GM21529 (cell line): ENCODE data around the gene RNH1.

Experiments used
- ATAC-seq: cut with Tn5 transposase; IDR thresholded peaks from one replicate; pipeline ENCODE4 v1.9.1; 2021; ENCODE audit not compliant: unreplicated experiment

RNH1 gene

DNA sequence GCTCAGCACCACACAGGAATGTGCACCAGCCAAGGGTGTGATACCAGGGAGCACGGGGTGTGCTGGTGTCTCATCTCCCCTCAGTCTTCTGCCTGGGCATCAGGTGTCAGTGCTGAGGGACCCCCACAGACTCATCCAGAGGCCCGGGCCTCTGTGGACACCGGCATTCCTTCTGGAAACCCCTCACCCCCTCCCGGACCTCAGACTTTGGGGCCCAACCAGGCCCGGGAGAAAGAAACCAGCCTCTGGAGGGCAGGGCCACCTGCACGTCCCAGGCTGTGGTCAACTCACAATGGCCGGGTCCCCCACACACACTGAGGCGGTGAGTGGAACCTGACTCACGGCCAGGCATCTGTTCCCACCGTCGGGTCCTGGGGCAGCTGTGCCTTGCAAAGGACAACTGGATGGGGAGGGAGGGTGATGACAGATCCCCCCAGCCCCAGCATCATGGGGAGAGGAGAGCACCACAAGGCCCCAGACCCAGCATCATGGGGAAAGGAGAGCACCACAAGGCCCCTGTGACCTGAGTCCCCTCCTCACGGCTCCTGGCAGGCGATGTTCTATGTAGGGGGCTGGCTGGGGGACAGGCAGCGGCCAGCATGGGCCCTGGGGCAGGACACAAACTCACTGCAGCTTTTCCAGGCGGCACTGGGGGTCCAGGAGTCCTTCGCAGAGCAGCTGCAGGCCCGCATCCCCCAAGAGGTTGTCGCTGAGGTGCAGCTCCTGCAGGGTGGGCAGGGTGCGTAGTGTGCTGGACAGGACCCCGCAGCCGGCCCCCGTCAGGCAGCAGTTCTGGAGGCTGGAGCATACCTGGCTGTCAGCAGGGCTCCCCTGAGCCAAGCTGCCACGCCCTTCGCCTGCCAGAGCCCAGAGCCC, 7.6 kb downstream of the RNH1 start:
- no peak for ATAC-seq

DNA sequence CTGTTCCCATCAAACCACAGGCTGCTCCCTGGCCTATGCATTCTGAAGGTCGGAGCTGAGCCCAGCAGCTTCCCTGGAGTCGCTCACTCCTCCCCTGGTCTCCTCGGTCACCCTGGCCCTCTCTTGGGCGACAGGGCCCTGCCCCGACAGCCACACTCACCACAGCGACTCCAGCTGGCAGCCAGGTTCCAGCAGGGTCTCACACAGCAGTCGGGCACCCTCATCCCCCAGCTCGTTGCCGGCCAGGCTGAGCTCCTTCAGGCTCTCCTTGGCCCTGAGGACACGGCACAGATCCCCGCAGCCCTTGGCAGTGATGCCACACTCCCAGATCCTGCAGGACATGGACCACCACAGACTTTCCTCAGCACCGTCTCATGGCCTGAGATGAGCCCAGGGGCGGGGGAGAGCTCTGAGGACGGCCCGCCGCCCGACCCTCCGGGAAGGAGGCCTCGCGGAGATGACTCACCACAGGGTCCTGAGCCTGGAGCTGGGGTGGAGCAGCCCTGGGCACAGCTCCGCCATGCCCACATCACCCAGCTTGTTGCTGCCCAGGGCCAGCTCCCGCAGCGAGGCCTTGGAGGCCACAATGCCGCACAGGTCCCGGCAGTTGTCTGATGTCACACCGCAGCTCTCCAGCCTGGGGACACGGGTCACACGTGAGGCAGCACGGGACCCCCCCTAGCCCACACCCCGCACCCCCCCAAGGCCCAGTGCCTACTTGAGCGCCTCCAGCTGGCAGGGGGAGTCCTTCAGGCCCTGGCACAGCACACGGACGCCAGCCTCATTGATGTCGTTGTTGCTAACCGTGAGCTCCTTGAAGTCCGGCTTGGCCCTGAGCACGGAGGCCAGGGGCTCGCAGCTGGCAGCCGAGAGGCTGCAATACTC, 8.5 kb downstream of the RNH1 start:
- no peak for ATAC-seq

DNA sequence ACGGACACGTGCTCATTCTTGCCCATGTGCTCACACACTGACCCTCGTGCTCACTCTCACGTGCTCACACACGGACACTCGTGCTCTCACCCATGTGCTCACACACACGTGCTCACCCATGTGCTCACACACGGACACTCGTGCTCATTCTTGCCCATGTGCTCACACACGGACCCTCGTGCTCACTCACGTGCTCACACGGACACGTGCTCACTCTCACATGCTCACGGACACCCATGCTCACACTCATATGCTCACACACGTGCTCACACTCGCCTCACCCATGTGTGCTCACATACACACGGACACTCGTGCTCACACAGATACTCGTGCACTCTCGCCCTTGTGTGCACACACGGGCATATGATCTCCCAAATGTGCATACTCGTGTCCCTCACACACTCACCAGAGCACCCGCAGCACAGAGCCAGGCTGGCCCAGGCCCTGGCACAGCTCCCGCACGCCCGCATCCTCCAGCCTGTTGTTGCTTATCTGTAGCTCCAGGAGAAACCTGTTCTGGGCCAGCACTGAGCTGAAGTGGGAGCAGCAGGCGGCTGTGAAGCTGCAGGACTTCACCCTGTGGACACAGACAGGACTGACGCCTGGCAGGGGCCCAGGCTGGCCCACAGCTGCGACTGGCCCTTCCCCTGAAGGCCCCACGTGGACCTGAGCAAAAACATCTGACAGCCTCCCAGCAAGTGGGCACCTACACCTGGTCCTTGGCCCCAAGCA, 9.3 kb downstream of the RNH1 start:
- no peak for ATAC-seq

DNA sequence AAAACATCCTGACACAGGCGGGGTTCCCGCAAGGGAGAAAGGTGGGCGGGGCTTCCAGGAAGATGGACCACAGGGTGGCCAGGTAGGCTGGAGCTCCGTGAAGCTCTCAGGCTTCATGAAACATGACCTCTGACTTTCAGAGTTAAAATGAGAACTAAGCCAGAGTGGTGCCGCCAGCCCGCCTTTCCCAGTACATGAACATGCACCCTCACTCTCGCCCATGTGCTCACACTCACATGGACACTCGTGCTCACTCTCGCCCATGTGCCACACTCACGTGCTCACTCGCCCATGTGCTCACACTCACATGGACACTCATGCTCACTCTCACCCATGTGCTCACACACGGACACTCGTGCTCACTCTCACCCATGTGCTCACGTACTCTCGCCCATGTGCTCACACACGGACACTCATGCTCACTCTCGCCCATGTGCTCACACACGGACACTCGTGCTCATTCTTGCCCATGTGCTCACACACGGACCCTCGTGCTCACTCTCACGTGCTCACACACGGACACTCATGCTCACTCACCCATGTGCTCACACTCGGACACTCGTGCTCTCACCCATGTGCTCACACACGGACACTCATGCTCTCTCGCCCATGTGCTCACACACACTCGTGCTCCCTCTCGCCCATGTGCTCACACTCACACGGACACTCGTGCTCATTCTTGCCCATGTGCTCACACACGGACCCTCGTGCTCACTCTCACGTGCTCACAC, 10.0 kb downstream of the RNH1 start:
- no peak for ATAC-seq

DNA sequence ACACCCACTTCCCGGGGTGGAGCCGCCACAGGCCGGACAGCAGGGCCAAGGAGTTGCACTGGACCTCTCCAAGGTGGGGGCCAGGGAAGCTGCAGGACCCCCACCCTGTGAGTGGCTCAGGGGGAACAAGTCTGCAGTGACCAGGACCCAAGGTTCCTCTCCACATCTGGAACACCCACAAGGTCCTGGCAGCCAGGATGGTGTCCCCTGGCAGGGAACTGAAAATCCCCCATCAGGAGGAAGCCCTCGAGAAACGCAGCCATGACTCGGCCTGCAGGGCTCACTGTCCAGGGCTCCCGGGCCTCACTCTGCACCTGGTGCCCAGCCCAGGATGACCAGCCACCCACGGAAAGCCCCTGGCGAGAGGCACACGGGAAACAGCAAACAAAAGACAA, 11.5 kb downstream of the RNH1 start:
- no peak for ATAC-seq

DNA sequence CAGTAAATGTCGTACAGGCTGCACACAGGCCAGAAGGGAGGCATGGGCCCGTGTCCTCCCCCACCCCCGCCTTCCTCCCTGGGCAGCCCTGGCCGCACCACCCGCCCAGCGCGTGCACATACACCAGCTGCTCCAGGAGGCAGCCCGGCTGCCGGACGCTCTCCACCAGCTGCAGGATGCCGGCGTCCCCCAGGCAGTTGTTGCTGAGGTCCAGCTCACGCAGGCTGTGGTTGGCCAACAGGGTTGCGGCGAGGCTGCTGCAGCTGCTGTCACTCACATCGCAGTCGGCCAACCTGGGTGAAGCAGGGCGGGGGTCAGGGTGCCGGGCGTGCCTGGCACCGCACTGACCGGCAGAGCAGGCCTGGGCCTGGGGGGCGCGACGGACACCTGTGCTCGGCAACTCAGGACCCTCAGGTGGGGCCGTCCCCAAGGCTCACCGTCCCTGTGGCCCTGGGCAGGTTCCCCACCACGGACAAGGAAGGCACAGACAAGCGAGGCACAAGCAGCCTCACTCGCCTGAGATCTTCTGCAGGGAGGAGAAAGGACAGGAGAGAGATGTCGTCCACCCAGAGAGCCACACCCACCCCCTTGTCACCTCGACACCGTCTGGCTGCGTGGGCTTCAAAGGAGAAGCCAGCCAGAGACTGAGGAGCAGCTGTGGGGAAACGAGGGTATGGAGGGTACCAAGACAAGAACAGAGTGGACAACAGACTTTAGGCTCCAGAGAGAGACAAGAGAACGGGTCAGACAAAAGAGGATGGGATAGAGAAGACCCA, 12.1 kb downstream of the RNH1 start:
- ATAC-seq = no peak

DNA sequence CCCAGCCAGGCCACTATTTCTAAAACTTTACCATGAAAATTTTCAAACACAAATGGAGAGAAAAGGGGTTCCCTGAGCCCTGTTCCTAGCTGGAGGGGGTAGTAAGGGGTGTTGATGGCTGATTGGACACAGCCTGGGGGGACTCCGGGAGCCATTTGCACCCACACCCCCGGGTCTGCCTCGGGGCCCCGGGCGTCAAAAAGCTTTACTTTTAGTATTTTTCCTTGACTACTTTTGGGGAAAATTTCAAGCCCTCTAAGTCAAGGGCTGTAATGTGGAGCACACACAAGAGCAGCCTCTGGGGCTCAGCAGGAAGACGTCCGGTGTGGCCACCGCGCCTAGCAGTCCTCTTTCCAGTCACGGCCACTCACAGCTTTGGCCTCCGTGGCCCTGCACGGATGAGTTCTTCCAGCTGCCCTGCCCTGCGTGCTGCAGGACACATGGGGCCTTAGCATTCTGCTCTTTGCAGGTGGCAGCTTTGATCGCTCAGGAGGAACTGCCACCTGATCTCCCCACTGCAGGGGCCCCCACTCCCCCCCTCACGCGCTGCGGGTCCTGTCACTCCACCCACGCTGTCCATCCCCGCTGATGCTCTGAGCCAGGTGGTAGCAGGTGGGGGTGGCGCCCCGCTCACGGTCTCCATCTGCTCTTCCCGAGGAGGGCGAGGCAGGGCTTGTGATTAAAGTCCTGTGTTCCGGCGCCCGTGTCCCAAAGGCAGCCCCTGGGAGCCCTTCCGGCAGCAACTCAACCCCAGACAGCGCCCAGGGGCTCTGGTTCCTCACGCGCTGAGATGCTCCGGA, 14.4 kb downstream of the RNH1 start:
- no peak for ATAC-seq

DNA sequence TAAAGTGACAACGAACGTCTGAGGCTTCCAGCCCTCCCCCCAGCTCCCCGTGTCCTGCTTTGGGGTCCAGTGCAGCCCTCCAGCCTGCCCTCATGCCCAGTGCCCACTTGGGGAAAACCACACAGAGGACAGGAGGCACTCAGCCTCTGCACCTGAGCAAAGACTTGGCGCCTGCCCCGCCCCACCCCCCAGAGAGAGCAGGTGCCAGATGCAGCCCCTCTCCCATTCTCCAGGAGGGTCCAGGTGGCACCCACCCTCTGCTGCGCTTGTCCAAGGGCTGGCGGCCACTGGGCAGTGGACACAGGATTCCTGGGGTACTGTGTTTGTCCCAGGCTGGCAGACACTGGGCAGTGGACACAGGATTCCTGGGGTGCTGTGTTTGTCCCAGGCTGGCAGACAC, 15.7 kb downstream of the RNH1 start:
- ATAC-seq = no peak

DNA sequence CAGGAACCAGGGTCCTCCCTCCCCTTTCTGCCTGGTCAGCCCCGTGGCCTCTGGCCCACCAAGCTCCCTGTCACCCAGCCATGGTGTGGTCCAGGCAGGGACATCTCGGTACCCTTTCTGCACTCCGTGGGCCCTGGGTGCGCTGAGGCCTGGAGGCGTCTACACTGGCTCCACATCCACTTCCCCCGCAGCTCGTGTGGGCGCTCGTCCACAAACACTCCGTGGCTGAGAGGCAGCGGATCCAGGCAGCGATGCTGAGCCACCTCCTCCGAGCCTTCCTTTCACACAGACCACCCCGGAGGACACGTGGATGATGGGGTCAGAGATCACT, 16.1 kb downstream of the RNH1 start:
- no peak for ATAC-seq

DNA sequence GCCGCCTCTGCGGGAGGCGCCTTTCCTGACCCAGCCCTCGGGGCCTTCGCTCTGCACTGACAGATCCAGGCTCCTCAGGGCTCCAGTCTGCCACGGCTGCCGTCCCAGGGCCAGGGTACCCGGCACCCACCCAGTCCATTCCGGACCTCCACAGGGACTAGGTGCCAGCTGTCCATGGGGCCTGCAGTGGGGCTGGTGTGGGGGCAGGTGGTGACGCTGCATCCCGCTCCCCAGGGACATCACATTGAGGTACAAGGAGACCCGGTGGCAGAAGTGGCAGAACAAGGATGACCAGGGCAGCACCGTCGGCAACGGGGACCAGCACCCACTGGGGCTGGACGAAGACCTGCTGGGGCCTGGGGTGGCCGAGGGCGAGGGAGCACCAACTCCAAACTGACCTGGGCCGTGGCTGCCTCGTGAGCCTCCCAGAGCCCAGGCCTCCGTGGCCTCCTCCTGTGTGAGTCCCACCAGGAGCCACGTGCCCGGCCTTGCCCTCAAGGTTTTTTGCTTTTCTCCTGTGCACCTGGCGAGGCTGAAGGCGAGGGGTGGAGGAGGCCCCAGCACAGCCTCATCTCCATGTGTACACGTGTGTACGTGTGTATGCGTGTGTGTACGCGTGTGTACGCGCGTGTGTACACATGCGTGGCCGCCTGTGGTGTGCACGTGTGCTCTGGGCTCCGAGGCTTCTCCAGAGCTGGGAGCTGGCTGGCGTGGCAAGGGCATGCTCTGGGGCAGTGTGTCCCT, 16.7 kb downstream of the RNH1 start:
- ATAC-seq = no peak

DNA sequence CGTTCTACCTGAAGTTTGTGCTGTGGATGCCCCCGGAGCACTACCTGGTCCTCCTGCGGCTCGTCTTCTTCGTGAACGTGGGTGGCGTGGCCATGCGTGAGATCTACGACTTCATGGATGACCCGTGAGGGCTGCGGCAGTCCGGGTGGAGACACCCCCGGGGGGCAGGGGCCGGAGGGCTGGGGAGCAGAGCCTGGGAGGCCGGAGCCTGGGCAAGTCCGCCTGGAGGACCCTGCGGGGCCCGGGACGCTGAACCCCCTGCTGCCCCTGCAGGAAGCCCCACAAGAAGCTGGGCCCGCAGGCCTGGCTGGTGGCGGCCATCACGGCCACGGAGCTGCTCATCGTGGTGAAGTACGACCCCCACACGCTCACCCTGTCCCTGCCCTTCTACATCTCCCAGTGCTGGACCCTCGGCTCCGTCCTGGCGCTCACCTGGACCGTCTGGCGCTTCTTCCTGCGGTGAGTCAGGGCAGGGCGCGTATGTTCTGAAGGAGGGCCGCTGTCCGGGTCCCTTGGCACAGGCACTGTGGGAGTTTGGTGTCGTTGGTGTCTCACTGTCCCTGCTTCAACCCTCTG, 17.3 kb downstream of the RNH1 start:
- no peak for ATAC-seq

DNA sequence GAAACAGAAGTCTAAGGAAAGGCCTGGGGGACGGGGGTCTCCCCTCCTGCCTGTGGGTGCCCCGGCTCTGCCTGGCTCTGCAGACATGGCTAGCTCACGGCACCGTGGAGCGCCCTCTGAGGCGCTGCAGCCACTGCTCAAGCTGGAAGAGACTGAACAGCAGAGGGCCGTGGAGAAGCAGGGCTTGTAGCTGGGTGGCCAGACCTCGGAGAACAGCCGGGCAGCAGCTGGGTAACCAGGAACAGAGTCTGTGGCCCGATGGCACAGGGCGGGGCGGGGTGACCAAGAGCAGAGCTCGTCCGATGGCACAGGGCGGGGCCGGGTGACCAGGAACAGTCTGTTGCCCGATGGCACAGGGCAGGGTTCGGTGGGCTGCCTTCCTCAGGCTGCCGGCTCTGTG, 18.1 kb downstream of the RNH1 start:
- ATAC-seq = no peak

DNA sequence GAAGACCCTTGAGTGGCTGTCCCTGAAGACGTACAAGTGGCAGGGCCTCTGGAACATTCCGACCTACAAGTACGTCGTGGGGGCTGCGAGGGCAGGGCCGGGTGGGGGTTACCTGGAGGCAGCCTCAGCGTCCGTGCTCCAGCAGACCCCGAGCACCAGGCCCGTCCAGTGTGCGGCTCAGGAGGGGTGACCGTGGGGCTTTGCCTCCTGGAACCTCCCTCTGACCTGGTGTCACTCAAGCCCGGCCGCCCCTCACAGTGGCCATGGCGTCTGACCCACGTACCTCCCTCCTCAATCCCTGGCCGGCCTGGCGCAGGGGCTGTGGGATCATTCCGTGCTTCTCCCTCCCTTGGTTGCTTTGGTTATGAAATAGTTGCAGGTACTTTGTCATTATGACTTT, 18.5 kb downstream of the RNH1 start:
- no peak for ATAC-seq

DNA sequence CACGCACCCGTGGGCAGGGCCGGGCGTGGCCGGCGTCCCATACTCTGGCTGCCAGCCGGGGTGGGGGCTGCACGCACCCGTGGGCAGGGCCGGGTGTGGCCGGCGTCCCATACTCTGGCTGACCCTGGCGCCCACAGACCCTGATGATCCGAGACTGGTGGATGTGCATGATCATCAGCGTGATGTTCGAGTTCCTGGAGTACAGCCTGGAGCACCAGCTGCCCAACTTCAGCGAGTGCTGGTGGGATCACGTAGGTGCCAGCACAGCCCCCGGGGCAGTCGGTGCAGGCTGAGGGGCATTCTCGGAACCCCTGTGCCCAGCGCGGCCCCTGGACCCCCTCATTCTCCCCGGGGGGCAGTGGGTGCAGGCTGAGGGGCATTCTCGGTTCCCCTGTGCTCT, 19.0 kb downstream of the RNH1 start:
- ATAC-seq = no peak

DNA sequence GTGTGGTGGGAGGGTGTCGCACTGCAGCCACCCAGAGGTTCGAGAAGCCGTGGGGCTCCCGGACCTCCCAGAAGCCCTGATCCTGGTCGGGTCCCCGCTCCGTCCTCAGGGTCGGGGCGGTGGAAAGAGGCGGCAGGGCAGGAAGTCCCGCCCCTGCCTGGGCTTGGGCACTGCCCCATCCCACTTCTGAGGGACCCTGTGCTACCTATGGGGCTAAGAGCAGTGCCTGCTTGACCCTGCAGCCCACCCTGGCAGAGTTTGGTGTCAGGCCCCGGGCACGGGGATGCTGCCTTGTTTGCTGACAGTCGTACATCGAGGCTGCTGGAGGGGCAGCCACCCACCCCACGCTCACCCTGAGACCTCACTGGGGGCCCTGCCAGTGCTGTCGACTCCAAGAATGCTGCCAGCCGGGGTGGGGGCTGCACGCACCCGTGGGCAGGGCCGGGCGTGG, 19.4 kb downstream of the RNH1 start:
- no peak for ATAC-seq

DNA sequence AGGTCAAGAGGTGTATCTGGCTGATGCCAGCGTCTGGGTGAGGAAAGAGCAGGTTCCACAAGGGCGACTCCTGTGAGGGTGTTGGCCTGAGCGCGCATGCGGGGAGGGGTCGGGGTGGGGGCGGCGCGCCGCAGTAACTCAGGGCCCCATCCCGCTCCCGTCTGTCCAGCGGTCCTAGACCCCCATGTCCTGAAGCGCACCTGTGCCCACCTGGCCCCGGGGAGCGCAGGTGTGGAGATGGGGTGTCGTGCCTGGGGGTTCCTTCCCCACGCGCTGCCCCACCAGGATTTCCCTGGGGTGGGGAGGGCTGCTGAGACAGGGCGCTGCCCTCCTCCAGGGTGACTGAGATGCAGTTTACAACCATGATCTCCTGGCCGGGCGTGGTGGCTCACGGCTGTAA, 20.9 kb downstream of the RNH1 start:
- no peak for ATAC-seq

DNA sequence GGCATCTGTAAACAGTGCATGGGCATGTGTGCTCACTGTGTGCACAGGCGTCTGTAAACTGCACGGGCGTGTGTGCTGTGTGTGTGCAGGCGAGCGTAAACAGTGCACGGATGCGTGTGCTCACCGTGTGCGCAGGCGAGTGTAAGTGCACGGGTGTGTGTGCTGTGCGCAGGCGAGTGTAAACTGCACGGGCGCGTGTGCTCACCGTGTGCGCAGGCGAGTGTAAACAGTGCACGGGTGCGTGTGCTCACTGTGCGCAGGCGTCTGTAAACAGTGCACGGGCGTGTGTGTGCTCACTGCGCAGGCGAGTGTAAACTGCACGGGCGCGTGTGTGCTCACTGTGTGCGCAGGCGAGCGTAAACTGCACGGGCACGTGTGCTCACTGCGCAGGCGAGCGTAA, 22.4 kb downstream of the RNH1 start:
- ATAC-seq = no peak

DNA sequence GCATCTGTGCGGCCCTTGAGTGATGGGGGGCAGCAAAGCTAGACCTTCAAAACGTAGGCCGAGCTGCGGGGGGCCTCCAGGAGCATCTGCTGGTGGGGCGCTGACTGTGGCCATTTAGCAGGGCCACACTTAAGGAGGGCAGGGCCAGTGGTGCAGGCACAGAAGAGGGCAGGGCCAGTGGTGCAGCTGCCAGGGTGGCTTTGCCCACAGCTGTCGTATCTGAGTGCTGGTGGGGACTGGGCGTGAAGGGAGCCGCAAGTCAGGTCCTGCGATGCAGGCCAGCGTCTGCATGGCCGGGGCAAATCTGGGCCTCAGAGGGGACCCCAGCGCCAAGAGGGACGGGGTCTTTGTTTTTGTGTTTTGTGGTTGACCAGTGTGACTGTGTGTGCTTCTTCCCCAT, 27.7 kb downstream of the RNH1 start:
- ATAC-seq = no peak
